IPS-20b (cell line): Measurements from ENCODE around the gene INTS11.

ENCODE experiments used
- H3K27ac ChIP-seq: one replicate; pipeline ENCODE4 v1.5.1; 2013; ENCODE audit warnings: low read length
- H3K27me3 ChIP-seq: 2 replicates; pipeline ENCODE4 v1.6.1; 2013; ENCODE audit warnings: mild to moderate bottlenecking, low read length, inconsistent platforms; ENCODE audit not compliant: insufficient read depth
- H3K36me3 ChIP-seq: 2 replicates; pipeline ENCODE4 v1.6.1; 2013; ENCODE audit warnings: low read depth, mild to moderate bottlenecking, inconsistent platforms, low read length, moderate library complexity; ENCODE audit not compliant: insufficient read depth
- H3K4me1 ChIP-seq: 2 replicates; pipeline ENCODE4 v1.6.1; 2013; ENCODE audit warnings: mild to moderate bottlenecking, control low read depth, inconsistent platforms, low read length, moderate library complexity; ENCODE audit not compliant: insufficient read depth
- H3K4me3 ChIP-seq: 2 replicates; pipeline ENCODE4 v1.5.1; 2013; ENCODE audit warnings: mild to moderate bottlenecking, low read length, inconsistent platforms
- H3K9ac ChIP-seq: 2 replicates; pipeline ENCODE4 v1.6.1; 2013; ENCODE audit warnings: low read depth, mild to moderate bottlenecking, inconsistent platforms, low read length, moderate library complexity
- H3K9me3 ChIP-seq: 2 replicates; pipeline ENCODE4 v1.6.1; 2013; ENCODE audit warnings: mild to moderate bottlenecking, low read depth, low read length, inconsistent platforms; ENCODE audit not compliant: insufficient read depth

INTS11 gene

DNA sequence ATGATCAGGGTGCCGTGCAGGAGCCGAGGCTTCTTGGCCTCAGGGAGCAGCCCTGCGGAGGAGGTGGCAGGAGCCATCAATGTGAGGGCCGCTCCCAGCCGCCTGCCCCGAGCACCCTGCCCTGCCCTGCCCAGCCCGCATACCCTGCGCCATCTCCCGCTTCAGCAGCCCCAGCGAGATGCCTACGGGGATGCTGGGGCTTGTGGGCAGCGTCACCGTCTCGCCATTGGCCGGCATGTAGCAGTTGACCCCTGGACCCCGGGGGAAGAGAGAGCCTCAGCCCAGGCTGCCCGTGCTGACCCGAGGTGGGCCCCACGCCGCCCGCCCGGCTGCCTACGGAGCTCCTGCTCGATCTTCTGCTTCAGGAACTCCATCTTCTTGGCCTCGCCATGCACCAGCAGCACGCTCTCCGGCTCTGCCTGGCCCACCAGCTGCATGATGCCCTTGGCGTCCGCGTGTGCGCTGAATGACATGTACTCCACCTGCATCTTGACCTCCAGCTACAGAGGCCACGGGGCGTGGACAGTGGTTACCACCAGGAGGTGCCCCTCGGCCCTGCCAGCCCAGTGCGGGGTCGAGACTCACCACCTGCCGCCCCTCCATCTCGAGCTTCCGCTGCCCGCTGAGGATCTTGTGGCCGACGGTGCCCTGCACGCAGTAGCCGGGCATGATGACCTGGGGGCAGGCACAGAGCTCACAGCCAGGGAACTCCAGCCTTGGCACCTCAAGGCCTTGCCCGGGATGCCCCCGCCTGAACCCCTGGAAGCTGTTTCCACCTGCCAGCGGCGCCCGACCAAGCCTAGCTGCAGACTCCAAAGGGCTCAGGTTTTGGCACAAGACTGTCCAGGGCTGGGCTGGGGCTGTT, 11.8 kb downstream of the INTS11 start:
- Histone ChIP-seq H3K27me3 (no peaks in the 10 kb centered on the region), H3K36me3 (peaks cover 52% of the 10 kb centered on the region), H3K9ac (no peak overlapping the region), H3K4me3 (no peak overlapping the region), H3K27ac (no peak overlapping the region), H3K9me3 (no peaks in the 10 kb centered on the region), H3K4me1 (peaks cover 11% of the 10 kb centered on the region)

DNA sequence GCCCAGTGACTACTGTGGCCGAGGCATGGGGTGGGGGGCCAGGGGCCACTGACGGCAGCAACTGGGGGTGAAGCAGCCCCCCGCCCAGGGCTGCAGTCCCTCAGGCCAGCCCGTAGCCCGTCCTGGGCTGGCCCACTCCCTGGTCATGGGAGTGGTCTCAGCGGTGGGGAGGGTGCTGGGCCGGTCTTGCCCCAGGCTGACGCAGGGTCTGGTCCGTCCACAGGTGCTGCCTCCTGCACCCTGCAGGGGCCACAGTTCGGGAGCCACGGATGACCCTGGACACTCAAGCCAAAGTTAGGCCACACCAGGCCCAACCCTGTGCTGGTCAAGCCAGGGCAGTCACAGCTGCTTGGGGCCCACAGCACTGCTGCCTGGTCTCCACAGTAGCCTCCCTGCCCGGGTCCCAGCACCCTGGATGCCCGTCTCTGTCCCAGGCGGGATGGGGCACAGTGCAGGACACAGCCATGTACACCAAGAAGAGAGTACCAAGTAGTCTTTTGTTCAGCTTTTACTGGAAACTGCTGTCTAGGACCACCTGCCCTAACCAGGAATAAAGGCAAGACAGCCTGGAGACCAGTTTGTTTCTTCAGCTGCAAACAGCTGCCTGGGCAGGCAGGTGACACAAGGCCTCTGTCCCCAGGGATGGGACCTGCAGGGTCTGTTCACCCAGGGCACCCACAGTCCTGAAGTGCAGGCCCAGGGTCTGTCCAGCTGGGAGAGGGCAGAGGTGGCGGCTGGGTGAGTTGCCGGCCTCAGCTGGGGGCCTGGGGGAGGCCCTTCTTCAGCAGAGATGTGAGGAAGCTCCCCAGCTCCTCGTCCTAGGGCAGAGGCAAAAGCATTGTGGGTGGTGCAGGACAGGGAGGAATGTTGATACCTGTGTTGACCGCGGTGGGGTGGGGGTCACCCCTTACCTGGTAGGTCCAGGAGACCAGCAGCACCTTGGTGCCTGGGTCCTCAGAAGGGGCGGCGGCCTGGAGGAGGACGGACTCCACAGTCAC, 13.1 kb downstream of the INTS11 start:
- Histone ChIP-seq H3K36me3 (peaks cover 46% of the 10 kb centered on the region), H3K4me1 (peaks cover 14% of the 10 kb centered on the region), H3K4me3 (no peak overlapping the region), H3K27me3 (peaks cover 8% of the 10 kb centered on the region; the same call in 1 of the 2 replicates), H3K9ac (no peak overlapping the region), H3K27ac (no peak overlapping the region), H3K9me3 (no peaks in the 10 kb centered on the region)

DNA sequence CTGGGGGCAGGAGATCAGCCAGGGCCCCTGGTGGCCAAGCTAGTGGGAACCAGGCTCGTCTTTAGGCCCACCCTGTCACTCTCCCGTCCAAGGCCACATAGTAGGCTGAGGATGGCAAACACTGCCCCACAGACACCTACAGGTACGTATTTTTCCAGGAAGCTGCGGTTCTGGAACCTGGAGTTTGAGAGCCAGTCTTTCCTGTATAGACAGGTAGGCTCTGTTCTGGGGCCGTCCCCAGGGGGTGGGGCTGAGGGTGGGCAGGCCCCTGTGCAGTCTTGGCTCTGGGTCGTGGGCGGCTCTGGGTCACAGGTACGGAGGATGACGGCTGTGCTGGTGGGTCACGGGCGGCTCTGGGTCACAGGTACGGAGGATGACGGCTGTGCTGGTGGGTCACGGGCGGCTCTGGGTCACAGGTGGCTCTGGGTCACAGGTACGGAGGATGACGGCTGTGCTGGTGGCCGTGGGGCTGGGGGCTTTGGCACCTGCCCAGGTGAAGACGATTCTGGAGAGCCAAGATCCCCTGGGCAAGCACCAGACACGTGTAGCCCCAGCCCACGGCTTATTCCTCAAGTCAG, 13.9 kb downstream of the INTS11 start:
- peaks cover 46% of the 10 kb centered on the region for H3K36me3 ChIP-seq

DNA sequence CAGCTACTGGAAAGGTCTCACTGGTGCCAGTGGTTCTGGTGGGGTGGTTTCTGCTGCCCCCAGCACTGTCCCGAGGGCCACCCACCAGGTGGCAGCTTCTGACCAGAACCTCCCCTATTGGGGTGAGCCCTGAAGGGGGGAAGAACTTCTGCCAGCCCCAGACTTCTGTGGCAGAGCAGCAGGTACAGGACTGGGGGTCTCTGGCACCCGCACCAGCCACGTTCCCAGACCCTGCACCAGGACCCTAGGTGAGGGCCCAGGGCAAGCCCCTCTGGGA, 14.4 kb downstream of the INTS11 start:
- Histone ChIP-seq H3K36me3 (peaks cover 45% of the 10 kb centered on the region), H3K4me3 (peak overlapping the region; percentile 69; the same call in 1 of the 2 replicates), H3K9ac (no peak overlapping the region), H3K4me1 (peaks cover 11% of the 10 kb centered on the region), H3K27me3 (peaks cover 8% of the 10 kb centered on the region; the same call in 1 of the 2 replicates), H3K27ac (no peak overlapping the region), H3K9me3 (no peaks in the 10 kb centered on the region)

More for the DNA sequence above, 13.9 kb downstream of the INTS11 start:
- peaks cover 8% of the 10 kb centered on the region; the same call in 1 of the 2 replicates for H3K27me3 ChIP-seq
- peaks cover 10% of the 10 kb centered on the region for H3K4me1 ChIP-seq
- H3K4me3 ChIP-seq: no peak overlapping the region
- H3K27ac ChIP-seq: no peak overlapping the region
- H3K9me3 ChIP-seq: no peaks in the 10 kb centered on the region
- no peak overlapping the region for H3K9ac ChIP-seq

DNA sequence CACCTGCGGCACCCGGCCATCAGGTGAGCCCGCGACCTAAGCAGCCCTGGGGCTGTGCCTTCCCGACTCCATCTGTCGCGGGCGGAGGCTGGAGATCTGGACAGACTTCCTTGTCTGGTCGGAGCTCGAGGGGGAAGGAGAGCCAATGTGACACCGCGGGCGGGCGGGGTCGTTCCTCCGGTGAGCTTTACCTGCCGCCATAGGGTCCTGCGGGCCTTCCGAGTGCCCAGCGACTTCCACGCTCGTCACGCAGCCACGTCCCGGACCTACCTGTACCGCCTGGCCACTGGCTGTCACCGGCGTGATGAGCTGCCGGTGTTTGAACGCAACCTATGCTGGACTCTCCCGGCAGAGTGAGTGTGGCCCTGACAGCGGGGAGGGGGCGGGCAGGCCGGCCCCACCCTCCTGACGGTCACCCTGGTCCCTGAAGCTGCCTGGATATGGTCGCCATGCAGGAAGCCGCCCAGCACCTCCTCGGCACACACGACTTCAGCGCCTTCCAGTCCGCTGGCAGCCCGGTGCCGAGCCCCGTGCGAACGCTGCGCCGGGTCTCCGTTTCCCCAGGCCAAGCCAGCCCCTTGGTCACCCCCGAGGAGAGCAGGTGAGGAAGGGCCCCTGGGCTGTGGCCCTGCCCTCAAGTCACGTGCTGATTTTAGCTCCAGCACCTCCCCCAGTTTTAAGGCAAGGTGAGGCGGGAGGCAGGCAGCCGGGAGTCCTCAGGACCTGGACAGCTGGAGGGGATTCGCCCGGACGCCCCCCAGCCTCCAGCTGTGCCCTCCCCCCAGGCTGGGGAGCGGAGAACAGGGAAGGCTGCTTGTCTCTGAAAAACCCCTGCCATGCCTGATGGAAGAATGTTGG, 15.0 kb downstream of the INTS11 start:
- H3K4me1 ChIP-seq: peaks cover 13% of the 10 kb centered on the region
- H3K27ac ChIP-seq: no peak overlapping the region
- peaks cover 8% of the 10 kb centered on the region; the same call in 1 of the 2 replicates for H3K27me3 ChIP-seq
- peak overlapping the region; percentile 63; the same call in 1 of the 2 replicates for H3K9ac ChIP-seq
- peak overlapping the region; percentile 69 for H3K4me3 ChIP-seq
- H3K9me3 ChIP-seq: no peaks in the 10 kb centered on the region
- H3K36me3 ChIP-seq: peaks cover 40% of the 10 kb centered on the region

DNA sequence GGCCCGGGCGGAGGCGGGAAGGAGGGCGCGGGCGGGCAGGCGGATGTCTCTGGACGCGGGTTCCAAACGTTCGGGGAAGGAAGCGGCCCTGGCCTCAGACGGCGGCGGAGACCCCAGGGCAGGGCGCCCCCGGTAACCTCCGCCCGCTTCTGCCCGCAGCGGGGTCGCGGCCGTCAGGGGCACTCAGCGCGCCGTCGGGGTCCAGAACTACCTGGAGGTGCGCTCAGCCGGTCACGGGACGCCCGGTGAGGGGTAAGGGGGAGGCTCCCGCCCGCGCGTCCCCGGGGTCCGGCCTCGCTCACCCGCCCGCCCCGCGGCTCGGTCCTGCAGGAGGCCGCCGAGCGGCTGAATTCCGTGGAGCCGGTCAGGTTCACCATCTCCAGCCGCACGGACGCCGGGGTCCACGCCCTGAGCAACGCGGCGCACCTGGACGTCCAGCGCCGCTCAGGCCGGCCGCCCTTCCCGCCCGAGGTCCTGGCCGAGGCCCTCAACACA, 15.7 kb downstream of the INTS11 start:
- H3K27ac ChIP-seq: no peak overlapping the region
- H3K9me3 ChIP-seq: no peaks in the 10 kb centered on the region
- peaks cover 33% of the 10 kb centered on the region for H3K36me3 ChIP-seq
- peak overlapping the region; percentile 69; the same call in 1 of the 2 replicates for H3K4me3 ChIP-seq
- H3K4me1 ChIP-seq: peaks cover 15% of the 10 kb centered on the region
- H3K9ac ChIP-seq: peak overlapping the region; percentile 63; the same call in 1 of the 2 replicates
- H3K27me3 ChIP-seq: peaks cover 8% of the 10 kb centered on the region; the same call in 1 of the 2 replicates

DNA sequence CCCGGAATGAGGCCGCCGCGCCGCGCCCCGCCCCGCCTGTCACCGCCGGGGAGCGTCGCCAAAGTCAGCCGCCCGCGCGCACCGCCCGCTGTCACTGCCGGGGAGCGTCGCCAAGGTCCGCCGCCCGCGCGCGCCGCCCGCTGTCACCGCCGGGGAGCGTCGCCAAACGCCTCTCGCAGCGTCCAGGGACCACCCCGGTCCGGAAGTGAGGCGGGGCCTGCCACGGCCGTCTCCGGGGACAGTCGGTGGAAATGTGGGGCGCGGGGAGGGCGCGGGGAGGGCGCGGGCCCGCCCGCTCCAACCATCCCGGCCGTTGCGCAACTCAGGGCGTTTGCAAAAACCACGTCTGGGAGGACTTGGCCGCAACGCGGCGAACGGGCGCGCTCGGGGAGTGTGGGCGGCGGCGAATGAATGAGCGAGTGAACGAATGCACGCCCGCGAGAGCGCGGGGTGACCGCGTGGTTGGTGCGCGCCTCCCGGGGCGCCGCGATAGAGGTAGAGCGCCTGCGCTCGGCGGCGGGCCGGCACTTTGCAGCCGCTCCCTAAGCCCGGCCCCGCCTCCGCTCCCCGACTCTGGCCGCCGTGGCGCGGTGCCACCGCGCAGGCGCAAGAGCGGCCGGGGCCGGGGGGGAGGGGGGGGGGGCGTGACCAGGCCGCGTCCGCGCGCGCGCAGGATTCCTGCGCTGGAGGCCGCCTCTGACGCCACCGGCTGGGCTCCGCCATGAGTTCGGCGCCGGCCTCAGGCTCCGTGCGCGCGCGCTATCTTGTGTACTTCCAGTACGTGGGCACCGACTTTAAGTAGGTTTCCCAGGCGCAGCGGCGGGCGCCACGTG, 16.3 kb downstream of the INTS11 start, which contains the start of the genes ACAP3 and PUSL1:
TSS of gene ACAP3 (minus strand) at position 8 of the 833 bp plus-strand sequence. CDS start 115 bp downstream, outside the sequence.
TSS of gene PUSL1 (plus strand) at position 675 of the 833 bp plus-strand sequence. CDS start at position 722, 47 bp downstream.
- peaks cover 26% of the 10 kb centered on the region for H3K36me3 ChIP-seq
- peak within 1 kb of the TSS; percentile 81 for H3K4me3 ChIP-seq
- no peak within 1 kb of the TSS for H3K27ac ChIP-seq
- no peaks in the 10 kb centered on the region for H3K9me3 ChIP-seq
- peaks cover 15% of the 10 kb centered on the region for H3K4me1 ChIP-seq
- H3K27me3 ChIP-seq: peaks cover 8% of the 10 kb centered on the region; the same call in 1 of the 2 replicates
- peak within 1 kb of the TSS; percentile 73 for H3K9ac ChIP-seq

DNA sequence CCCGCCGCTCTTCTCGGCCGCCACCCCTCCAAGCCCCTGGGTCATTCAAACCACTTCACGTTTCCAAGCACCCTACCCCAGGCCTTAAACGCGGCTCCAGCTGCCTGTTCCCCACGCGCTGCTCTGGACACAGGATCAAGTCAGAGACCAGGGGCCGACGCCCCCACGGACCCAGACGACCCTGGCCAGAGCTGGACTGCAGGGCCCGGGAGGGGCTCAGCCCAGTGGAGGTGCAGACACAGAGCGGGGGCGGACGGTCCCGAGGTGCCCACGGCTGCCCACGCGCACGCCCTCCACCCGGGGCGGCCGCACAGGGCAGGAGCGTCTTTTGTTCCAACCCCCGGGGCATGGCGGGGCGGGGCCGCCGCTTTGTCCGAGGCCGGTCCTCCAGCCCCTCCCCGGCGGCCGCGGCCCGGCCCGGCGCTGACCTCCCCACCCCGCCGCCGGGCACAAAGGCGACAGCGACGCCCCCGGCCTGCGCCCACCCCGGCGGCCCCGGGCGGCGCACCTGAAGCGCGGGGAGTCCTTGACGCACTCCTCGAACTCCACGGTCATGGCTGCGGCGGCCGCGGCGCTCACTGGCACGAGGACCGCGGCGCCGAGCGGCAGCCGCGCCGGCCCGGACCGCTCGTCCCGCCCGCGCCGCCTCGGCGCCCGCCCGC, 17.1 kb downstream of the INTS11 start:
- Histone ChIP-seq H3K9ac (peak overlapping the region; percentile 71), H3K4me1 (peaks cover 15% of the 10 kb centered on the region)

DNA sequence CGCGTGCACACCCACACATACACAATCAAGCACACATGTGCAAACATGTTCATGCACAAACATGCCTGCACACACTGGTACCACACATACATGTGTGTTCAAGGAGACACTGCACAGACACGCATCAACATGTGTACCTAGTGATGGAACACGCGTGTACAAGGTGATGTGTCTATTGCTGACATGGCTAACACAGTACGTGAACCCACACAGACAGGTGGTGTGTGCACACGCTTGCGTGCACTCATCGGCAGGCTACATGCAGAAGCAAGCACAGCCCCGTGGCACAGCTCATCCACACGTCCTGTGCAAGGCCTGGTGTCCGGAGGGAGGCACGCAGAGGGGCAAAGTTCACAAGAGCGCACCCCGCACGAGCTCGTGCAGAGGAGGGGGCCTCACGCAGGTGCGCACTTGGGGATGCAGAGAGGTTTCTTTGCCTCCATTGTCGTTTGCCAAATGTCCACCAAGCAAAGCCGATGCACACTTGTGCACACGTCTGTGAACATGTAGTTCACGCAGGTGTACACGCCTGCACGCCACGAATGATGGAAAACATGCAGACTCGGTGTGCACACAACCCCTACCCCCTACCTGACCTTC, 17.7 kb downstream of the INTS11 start:
- H3K9ac ChIP-seq: peak overlapping the region; percentile 71; the same call in 1 of the 2 replicates
- H3K27me3 ChIP-seq: peaks cover 8% of the 10 kb centered on the region; the same call in 1 of the 2 replicates
- H3K4me1 ChIP-seq: peaks cover 15% of the 10 kb centered on the region
- H3K4me3 ChIP-seq: peak overlapping the region; percentile 75
- H3K36me3 ChIP-seq: peaks cover 19% of the 10 kb centered on the region
- no peak overlapping the region for H3K27ac ChIP-seq
- no peaks in the 10 kb centered on the region for H3K9me3 ChIP-seq

More for the DNA sequence above, 17.1 kb downstream of the INTS11 start:
- Histone ChIP-seq H3K36me3 (peaks cover 20% of the 10 kb centered on the region), H3K4me3 (peak overlapping the region; percentile 75), H3K27ac (no peak overlapping the region), H3K27me3 (peaks cover 8% of the 10 kb centered on the region; the same call in 1 of the 2 replicates), H3K9me3 (no peaks in the 10 kb centered on the region)
